GM12892 (cell line): ENCODE measurements around the gene KCNH1.

ENCODE experiments used
- DNase-seq: peaks from one replicate; pipeline ENCODE4 v3.0.0; 2011; ENCODE audit not compliant: insufficient read length
- FAIRE-seq: peaks from 2 replicates; lab custom pipeline; 2011; peaks lifted over from hg19 to GRCh38; lab: Jason Lieb, UNC
- POLR2A ChIP-seq: IDR thresholded peaks from 2 replicates; pipeline ENCODE4 v1.6.1; 2011; ENCODE audit warnings: low read depth, low read length, control low read depth
- POLR2AphosphoS5 ChIP-seq: IDR thresholded peaks from 2 replicates; pipeline ENCODE4 v1.6.1; 2011; ENCODE audit warnings: low read depth, low read length, control low read depth
- TAF1 ChIP-seq: IDR thresholded peaks from 2 replicates; pipeline ENCODE4 v1.6.1; 2011; ENCODE audit warnings: low read depth, mild to moderate bottlenecking, control low read depth, low read length, borderline replicate concordance

KCNH1 gene

GRCh38 chr1:210786546-210786945 lies 347.4 kb downstream of the KCNH1 start:
- DNase-seq, result no peak
- no peak for FAIRE-seq
- no peak for TF ChIP-seq POLR2AphosphoS5
- no peak for TF ChIP-seq TAF1
- no peak for TF ChIP-seq POLR2A

- DNase-seq (no peak), FAIRE-seq (no peak)
- no peak for TF ChIP-seq POLR2AphosphoS5
- no peak for TF ChIP-seq POLR2A
- TF ChIP-seq TAF1, result no peak
Observed at GRCh38 chr1:210783925-210784324, 350.0 kb downstream of the KCNH1 start.

- FAIRE-seq, result no peak
- no peak for DNase-seq
- no peak for TF ChIP-seq POLR2AphosphoS5
- no peak for TF ChIP-seq POLR2A
- no peak for TF ChIP-seq TAF1
Observed at GRCh38 chr1:210781652-210782051, 352.3 kb downstream of the KCNH1 start.

- DNase-seq, result no peak
- FAIRE-seq, result no peak
- TF ChIP-seq TAF1, result no peak
- TF ChIP-seq POLR2A, result no peak
- TF ChIP-seq POLR2AphosphoS5, result no peak
Observed at GRCh38 chr1:210779269-210779668, 354.7 kb downstream of the KCNH1 start.

- FAIRE-seq (no peak), DNase-seq (no peak)
- TF ChIP-seq POLR2AphosphoS5, result no peak
- no peak for TF ChIP-seq TAF1
- TF ChIP-seq POLR2A, result no peak
Observed at GRCh38 chr1:210777914-210778313, 356.0 kb downstream of the KCNH1 start.

GRCh38 chr1:210776712-210777111 lies 357.2 kb downstream of the KCNH1 start:
- TF ChIP-seq TAF1 (no peak), POLR2A (no peak)
- DNase-seq, result no peak
- no peak for FAIRE-seq

- TF ChIP-seq POLR2AphosphoS5 (no peak), TAF1 (no peak), POLR2A (no peak)
- no peak for FAIRE-seq
Observed at GRCh38 chr1:210775289-210775688, 358.7 kb downstream of the KCNH1 start.

GRCh38 chr1:210773450-210773849 lies 360.5 kb downstream of the KCNH1 start:
- TF ChIP-seq TAF1, result no peak
- DNase-seq (no peak), FAIRE-seq (no peak)

More at GRCh38 chr1:210775289-210775688, 358.7 kb downstream of the KCNH1 start:
- DNase-seq, result no peak

GRCh38 chr1:210771131-210771530 lies 362.8 kb downstream of the KCNH1 start:
- TF ChIP-seq TAF1, result no peak
- TF ChIP-seq POLR2AphosphoS5, result no peak
- TF ChIP-seq POLR2A, result no peak
- FAIRE-seq (no peak), DNase-seq (no peak)

- TF ChIP-seq TAF1 (no peak), POLR2AphosphoS5 (no peak), POLR2A (no peak)
- no peak for DNase-seq
- FAIRE-seq, result no peak
Observed at GRCh38 chr1:210770396-210770984, 363.5 kb downstream of the KCNH1 start.

GRCh38 chr1:210769473-210769872 lies 364.5 kb downstream of the KCNH1 start:
- FAIRE-seq (no peak), DNase-seq (no peak)
- TF ChIP-seq TAF1, result no peak
- TF ChIP-seq POLR2AphosphoS5, result no peak
- no peak for TF ChIP-seq POLR2A

GRCh38 chr1:210764536-210764935 lies 369.4 kb downstream of the KCNH1 start:
- DNase-seq, result no peak
- TF ChIP-seq POLR2AphosphoS5 (no peak), TAF1 (no peak), POLR2A (no peak)
- FAIRE-seq, result no peak

- no peak for TF ChIP-seq POLR2A
- TF ChIP-seq POLR2AphosphoS5, result no peak
- no peak for TF ChIP-seq TAF1
- no peak for DNase-seq
- no peak for FAIRE-seq
Observed at GRCh38 chr1:210758761-210759160, 375.2 kb downstream of the KCNH1 start.
